Stomach smooth muscle (tissue), 2 donors: ENCODE data around the gene TAF1B.

Experiments used
- H3K27ac ChIP-seq: one replicate; pipeline ENCODE4 v1.7.0; 2013; ENCODE audit warnings: mild to moderate bottlenecking, low read length, inconsistent platforms
- H3K27me3 ChIP-seq, 2 donors: one replicate each; pipeline ENCODE4 v1.7.0; 2013; ENCODE audit warnings: low read length in 2 of 2; ENCODE audit not compliant: insufficient read depth in 2 of 2, control insufficient read depth in 1 of 2
- H3K36me3 ChIP-seq, 2 donors: one replicate each; pipeline ENCODE4 v1.7.0; 2013; ENCODE audit warnings: low read length in 2 of 2; ENCODE audit not compliant: control insufficient read depth in 2 of 2, insufficient read depth in 2 of 2
- H3K4me1 ChIP-seq: one replicate; pipeline ENCODE4 v1.7.0; 2013; ENCODE audit warnings: low read length; ENCODE audit not compliant: control insufficient read depth, insufficient read depth
- H3K4me3 ChIP-seq, 2 donors: one replicate each; pipeline ENCODE4 v1.7.0; 2013; ENCODE audit warnings: low read length in 2 of 2
- H3K9ac ChIP-seq, 2 donors: one replicate each; pipeline ENCODE4 v1.7.0; 2013; ENCODE audit warnings: low read length in 2 of 2, mild to moderate bottlenecking in 1 of 2
- H3K9me3 ChIP-seq, 2 donors: one replicate each; pipeline ENCODE4 v1.7.0; 2013; ENCODE audit warnings: low read length in 2 of 2; ENCODE audit not compliant: control insufficient read depth in 2 of 2
- donor health status: healthy.
- donor health status: Pancreatic carcinoma.

TAF1B gene

GRCh38 chr2:9952856-9953503 lies 109.7 kb downstream of the TAF1B start:
- no peak overlapping the region for H3K9ac ChIP-seq
- no peaks in the 10 kb centered on the region for H3K9me3 ChIP-seq
- no peak overlapping the region for H3K27ac ChIP-seq
- no peak overlapping the region for H3K4me3 ChIP-seq
- H3K27me3 ChIP-seq, result peaks cover 0 to 4% of the 10 kb centered on the region in 2 donors
- H3K36me3 ChIP-seq, result no peaks in the 10 kb centered on the region
- H3K4me1 ChIP-seq, result peaks cover 14% of the 10 kb centered on the region

GRCh38 chr2:9954136-9954535 lies 110.9 kb downstream of the TAF1B start:
- H3K4me3 ChIP-seq, result no peak overlapping the region

GRCh38 chr2:9958057-9958456 lies 114.8 kb downstream of the TAF1B start:
- Histone ChIP-seq H3K27me3 (peaks cover 0 to 2% of the 10 kb centered on the region in 2 donors), H3K4me3 (no peak overlapping the region), H3K9ac (no peak overlapping the region), H3K36me3 (no peaks in the 10 kb centered on the region), H3K9me3 (no peaks in the 10 kb centered on the region), H3K4me1 (no peaks in the 10 kb centered on the region), H3K27ac (no peak overlapping the region)

More at GRCh38 chr2:9954136-9954535, 110.9 kb downstream of the TAF1B start:
- peaks cover 0 to 4% of the 10 kb centered on the region in 2 donors for H3K27me3 ChIP-seq
- H3K27ac ChIP-seq, result no peak overlapping the region
- H3K4me1 ChIP-seq, result peaks cover 14% of the 10 kb centered on the region
- no peak overlapping the region for H3K9ac ChIP-seq
- H3K36me3 ChIP-seq, result no peaks in the 10 kb centered on the region
- H3K9me3 ChIP-seq, result no peaks in the 10 kb centered on the region

- no peak overlapping the region for H3K27ac ChIP-seq
- no peaks in the 10 kb centered on the region for H3K4me1 ChIP-seq
- H3K36me3 ChIP-seq, result no peaks in the 10 kb centered on the region
These were observed 116.0 kb downstream of the TAF1B start for GRCh38 chr2:9959262-9959661.

GRCh38 chr2:9961013-9961412 lies 117.7 kb downstream of the TAF1B start:
- Histone ChIP-seq H3K4me1 (no peaks in the 10 kb centered on the region), H3K9ac (no peak overlapping the region), H3K9me3 (no peaks in the 10 kb centered on the region), H3K27me3 (peaks cover 0 to 2% of the 10 kb centered on the region in 2 donors), H3K27ac (no peak overlapping the region), H3K36me3 (no peaks in the 10 kb centered on the region), H3K4me3 (no peak overlapping the region)

More at GRCh38 chr2:9959262-9959661, 116.0 kb downstream of the TAF1B start:
- Histone ChIP-seq H3K9me3 (no peaks in the 10 kb centered on the region), H3K9ac (no peak overlapping the region), H3K27me3 (peaks cover 0 to 2% of the 10 kb centered on the region in 2 donors), H3K4me3 (no peak overlapping the region)

GRCh38 chr2:9964334-9964980 lies 121.2 kb downstream of the TAF1B start:
- H3K27me3 ChIP-seq, result peaks cover 0 to 2% of the 10 kb centered on the region in 2 donors
- no peak overlapping the region for H3K9ac ChIP-seq
- H3K4me1 ChIP-seq, result no peaks in the 10 kb centered on the region
- no peak overlapping the region for H3K4me3 ChIP-seq
- H3K36me3 ChIP-seq, result no peaks in the 10 kb centered on the region
- no peaks in the 10 kb centered on the region for H3K9me3 ChIP-seq
- no peak overlapping the region for H3K27ac ChIP-seq

GRCh38 chr2:9965119-9965822 lies 122.0 kb downstream of the TAF1B start:
- Histone ChIP-seq H3K9ac (no peak overlapping the region), H3K27me3 (peaks cover 0 to 2% of the 10 kb centered on the region in 2 donors), H3K4me1 (no peaks in the 10 kb centered on the region), H3K9me3 (no peaks in the 10 kb centered on the region), H3K36me3 (no peaks in the 10 kb centered on the region), H3K27ac (no peak overlapping the region), H3K4me3 (no peak overlapping the region)

GRCh38 chr2:9966491-9967022 lies 123.3 kb downstream of the TAF1B start:
- Histone ChIP-seq H3K9ac (no peak overlapping the region), H3K9me3 (no peaks in the 10 kb centered on the region), H3K27ac (no peak overlapping the region), H3K4me1 (no peaks in the 10 kb centered on the region), H3K36me3 (no peaks in the 10 kb centered on the region), H3K27me3 (no peaks in the 10 kb centered on the region), H3K4me3 (no peak overlapping the region)

- H3K4me3 ChIP-seq, result no peak overlapping the region
- no peaks in the 10 kb centered on the region for H3K9me3 ChIP-seq
- H3K27me3 ChIP-seq, result no peaks in the 10 kb centered on the region
- no peak overlapping the region for H3K9ac ChIP-seq
- H3K27ac ChIP-seq, result no peak overlapping the region
- H3K4me1 ChIP-seq, result peaks cover 2% of the 10 kb centered on the region
- H3K36me3 ChIP-seq, result no peaks in the 10 kb centered on the region
These were observed 123.9 kb downstream of the TAF1B start for GRCh38 chr2:9967053-9967775.
